Ishikawa (cell line): ENCODE data around the gene VANGL2.

Source experiments
- CEBPB ChIP-seq: IDR thresholded peaks from 2 replicates; pipeline ENCODE4 v1.6.1; 2012
- CREB1 ChIP-seq: IDR thresholded peaks from 2 replicates; pipeline ENCODE4 v1.6.1; 2012; ENCODE audit warnings: low read depth
- EGR1 ChIP-seq: IDR thresholded peaks from 2 replicates; pipeline ENCODE4 v1.6.1; 2012
- EP300 ChIP-seq: IDR thresholded peaks from 2 replicates; pipeline ENCODE4 v1.6.1; 2012; ENCODE audit warnings: borderline replicate concordance
- FOXM1 ChIP-seq: IDR thresholded peaks from 2 replicates; pipeline ENCODE4 v1.6.1; 2012; ENCODE audit warnings: low read depth, borderline replicate concordance
- MAX ChIP-seq: IDR thresholded peaks from 2 replicates; pipeline ENCODE4 v1.6.1; 2012
- NFIC ChIP-seq: IDR thresholded peaks from 2 replicates; pipeline ENCODE4 v1.6.1; 2012
- RAD21 ChIP-seq: IDR thresholded peaks from 2 replicates; pipeline ENCODE4 v1.6.1; 2012; ENCODE audit warnings: low read depth
- REST ChIP-seq: IDR thresholded peaks from 2 replicates; pipeline ENCODE4 v1.6.1; 2012; ENCODE audit warnings: low read depth, mild to moderate bottlenecking
- TAF1 ChIP-seq: IDR thresholded peaks from 2 replicates; pipeline ENCODE4 v1.6.1; 2012; ENCODE audit warnings: low read depth, mild to moderate bottlenecking
- TCF12 ChIP-seq: IDR thresholded peaks from 2 replicates; pipeline ENCODE4 v1.6.1; 2012; ENCODE audit warnings: low read depth
- TEAD4 ChIP-seq: IDR thresholded peaks from 2 replicates; pipeline ENCODE4 v1.6.1; 2012
- USF1 ChIP-seq: IDR thresholded peaks from 2 replicates; pipeline ENCODE4 v1.6.1; 2012
- YY1 ChIP-seq: IDR thresholded peaks from 2 replicates; pipeline ENCODE4 v1.6.1; 2012; ENCODE audit warnings: low read depth
- ZBTB7A ChIP-seq: IDR thresholded peaks from 2 replicates; pipeline ENCODE4 v1.6.1; 2012; ENCODE audit warnings: low read depth

VANGL2 gene

GRCh38 chr1:160411271-160412027 is 11.1 kb downstream of the VANGL2 start:
- no peak for TF ChIP-seq EGR1
- TF ChIP-seq FOXM1: no peak
- TF ChIP-seq TEAD4: no peak
- TF ChIP-seq USF1: no peak
- TF ChIP-seq CEBPB: no peak
- no peak for TF ChIP-seq ZBTB7A
- TF ChIP-seq CREB1: no peak
- no peak for TF ChIP-seq EP300
- TF ChIP-seq MAX: no peak
- no peak for TF ChIP-seq REST
- no peak for TF ChIP-seq TCF12
- TF ChIP-seq RAD21: no peak

GRCh38 chr1:160412028-160412362 is 11.6 kb downstream of the VANGL2 start:
- TF ChIP-seq TAF1 (no peak), USF1 (no peak), ZBTB7A (no peak), REST (no peak), TEAD4 (no peak), FOXM1 (no peak), MAX (no peak), EP300 (no peak), CEBPB (no peak), NFIC (no peak), EGR1 (no peak), CREB1 (no peak), TCF12 (no peak)

GRCh38 chr1:160413716-160414115 is 13.4 kb downstream of the VANGL2 start:
- no peak for TF ChIP-seq FOXM1
- no peak for TF ChIP-seq EP300
- no peak for TF ChIP-seq NFIC
- no peak for TF ChIP-seq ZBTB7A
- no peak for TF ChIP-seq EGR1
- TF ChIP-seq TAF1: no peak
- TF ChIP-seq TEAD4: no peak
- no peak for TF ChIP-seq REST
- TF ChIP-seq MAX: no peak
- no peak for TF ChIP-seq YY1
- TF ChIP-seq CEBPB: no peak
- TF ChIP-seq RAD21: no peak
- no peak for TF ChIP-seq USF1
- no peak for TF ChIP-seq CREB1

- TF ChIP-seq REST (no peak), FOXM1 (no peak), TEAD4 (no peak), TAF1 (no peak), TCF12 (no peak), NFIC (no peak), YY1 (no peak)
These were observed 14.5 kb downstream of the VANGL2 start for GRCh38 chr1:160414881-160415280.
